Smooth muscle cell (in vitro differentiated cells): ENCODE results near the gene PCDHA1. TPM values are rescaled to one million over a fixed set of nuclear protein-coding genes. Genes with fewer than 3 reads are reported as not detected.
"Not testable (repeated sequence)": the region's sequence is repeated elsewhere in the genome, so short reads cannot be mapped to it uniquely, and the experiment has no call there.

ENCODE experiments used
- DNase-seq: peaks from one replicate; lab custom pipeline; 2025; ENCODE audit not compliant: unreplicated experiment; lab: John Stamatoyannopoulos, UW
- H2AFZ ChIP-seq: fragments of 200-600 bp; sonication (generic); 2 replicates; pipeline ENCODE4 v1.6.0; 2016; ENCODE audit warnings: antibody characterized with exemption, low read depth, mild to moderate bottlenecking
- H3F3A ChIP-seq: fragments of 200-600 bp; sonication (generic); 2 replicates; pipeline ENCODE4 v1.6.0; 2017; ENCODE audit warnings: antibody characterized with exemption, low read depth
- H3K27ac ChIP-seq: fragments of 200-600 bp; sonication (generic); 2 replicates; pipeline ENCODE4 v1.5.1; 2016; ENCODE audit warnings: low read depth, mild to moderate bottlenecking
- H3K27me3 ChIP-seq: fragments of 200-600 bp; sonication (generic); 2 replicates; pipeline ENCODE4 v1.6.1; 2016; ENCODE audit warnings: low read depth, mild to moderate bottlenecking
- H3K36me3 ChIP-seq: fragments of 200-600 bp; sonication (generic); 2 replicates; pipeline ENCODE4 v1.5.1; 2016; ENCODE audit warnings: low read depth
- H3K4me1 ChIP-seq: fragments of 200-600 bp; sonication (generic); 2 replicates; pipeline ENCODE4 v1.5.1; 2016; ENCODE audit warnings: low read depth
- H3K4me2 ChIP-seq: fragments of 200-600 bp; sonication (generic); 2 replicates; pipeline ENCODE4 v1.6.0; 2016; ENCODE audit warnings: mild to moderate bottlenecking
- H3K4me3 ChIP-seq: fragments of 200-600 bp; sonication (generic); 2 replicates; pipeline ENCODE4 v1.5.1; 2016; ENCODE audit warnings: mild to moderate bottlenecking
- H3K79me2 ChIP-seq: fragments of 200-600 bp; sonication (generic); 2 replicates; pipeline ENCODE4 v1.6.0; 2016; ENCODE audit warnings: low read depth, mild to moderate bottlenecking
- H3K9ac ChIP-seq: fragments of 200-600 bp; sonication (generic); 2 replicates; pipeline ENCODE4 v1.6.0; 2016; ENCODE audit warnings: low read depth
- H3K9me3 ChIP-seq: fragments of 200-600 bp; sonication (generic); replicated peaks from 2 replicates; pipeline ENCODE4 v1.5.1; 2016; ENCODE audit warnings: low read depth
- H4K20me1 ChIP-seq: fragments of 200-600 bp; sonication (generic); 2 replicates; pipeline ENCODE4 v1.6.0; 2016; ENCODE audit warnings: low read depth
- whole genome bisulfite sequencing: methylation state at CpG from one replicate; pipeline ENCODE4 v1.1.7; 2016; ENCODE audit warnings: low lambda C conversion rate; 5-methylcytosine and 5-hydroxymethylcytosine counted together
- polyA plus RNA-seq: library from polyadenylated mRNA; unstranded; fragments of >200 nt; fragmentation: Nextera tagmentation; extraction: Ambion mirVana; gene quantifications from 2 replicates; pipeline ENCODE4 v1.2.1, GENCODE V29; 2016
- total RNA-seq: library from RNA; depleted of rRNA; stranded (reverse); fragments of >200 nt; gene quantifications from 2 replicates; pipeline ENCODE4 v1.2.3, GENCODE V29; 2014
- TF ChIP-seq, protein P1 (sequence below): fragments of 200-600 bp; sonication (generic); IDR thresholded peaks from 2 replicates; pipeline ENCODE4 v1.5.1; 2017; ENCODE audit warnings: borderline replicate concordance, mild to moderate bottlenecking, antibody characterized with exemption; ENCODE audit not compliant: insufficient read depth, poor library complexity, severe bottlenecking

The PCDHA1 gene
- total and polyA plus RNA-seq, 2 experiments from 2014 or later = not detected

DNA sequence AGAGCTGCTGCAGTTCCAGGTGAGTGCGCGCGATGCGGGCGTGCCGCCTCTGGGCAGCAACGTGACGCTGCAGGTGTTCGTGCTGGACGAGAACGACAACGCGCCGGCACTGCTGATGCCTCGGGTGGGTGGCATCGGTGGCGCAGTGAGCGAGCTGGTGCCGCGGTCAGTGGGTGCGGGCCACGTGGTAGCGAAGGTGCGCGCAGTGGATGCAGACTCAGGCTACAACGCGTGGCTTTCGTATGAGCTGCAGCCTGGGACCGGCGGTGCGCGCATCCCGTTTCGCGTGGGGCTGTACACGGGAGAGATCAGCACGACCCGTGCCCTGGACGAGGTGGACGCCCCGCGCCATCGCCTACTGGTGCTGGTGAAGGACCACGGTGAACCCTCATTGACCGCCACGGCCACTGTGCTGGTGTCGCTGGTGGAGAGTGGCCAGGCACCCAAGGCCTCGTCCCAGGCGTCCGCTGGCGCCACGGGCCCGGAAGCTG is 16.9 kb downstream of the PCDHA1 start:
- H3K36me3 ChIP-seq = peaks cover 8% of the 10 kb centered on the region
- no peak overlapping the region for H3K9ac ChIP-seq
- no peaks in the 10 kb centered on the region for H4K20me1 ChIP-seq
- H2AFZ ChIP-seq = no peak overlapping the region
- H3F3A ChIP-seq = no peaks in the 10 kb centered on the region
- no peak overlapping the region for H3K4me3 ChIP-seq
- no peaks in the 10 kb centered on the region for H3K27me3 ChIP-seq
- TF ChIP-seq, protein P1, sequence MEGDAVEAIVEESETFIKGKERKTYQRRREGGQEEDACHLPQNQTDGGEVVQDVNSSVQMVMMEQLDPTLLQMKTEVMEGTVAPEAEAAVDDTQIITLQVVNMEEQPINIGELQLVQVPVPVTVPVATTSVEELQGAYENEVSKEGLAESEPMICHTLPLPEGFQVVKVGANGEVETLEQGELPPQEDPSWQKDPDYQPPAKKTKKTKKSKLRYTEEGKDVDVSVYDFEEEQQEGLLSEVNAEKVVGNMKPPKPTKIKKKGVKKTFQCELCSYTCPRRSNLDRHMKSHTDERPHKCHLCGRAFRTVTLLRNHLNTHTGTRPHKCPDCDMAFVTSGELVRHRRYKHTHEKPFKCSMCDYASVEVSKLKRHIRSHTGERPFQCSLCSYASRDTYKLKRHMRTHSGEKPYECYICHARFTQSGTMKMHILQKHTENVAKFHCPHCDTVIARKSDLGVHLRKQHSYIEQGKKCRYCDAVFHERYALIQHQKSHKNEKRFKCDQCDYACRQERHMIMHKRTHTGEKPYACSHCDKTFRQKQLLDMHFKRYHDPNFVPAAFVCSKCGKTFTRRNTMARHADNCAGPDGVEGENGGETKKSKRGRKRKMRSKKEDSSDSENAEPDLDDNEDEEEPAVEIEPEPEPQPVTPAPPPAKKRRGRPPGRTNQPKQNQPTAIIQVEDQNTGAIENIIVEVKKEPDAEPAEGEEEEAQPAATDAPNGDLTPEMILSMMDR = no peak
- no peaks in the 10 kb centered on the region for H3K79me2 ChIP-seq
- no peak overlapping the region for H3K27ac ChIP-seq
- peaks cover 7% of the 10 kb centered on the region for H3K9me3 ChIP-seq
- 98% methylated on average over 34 of the region's 53 CpGs for WGBS
- no peak overlapping the region for H3K4me2 ChIP-seq
- H3K4me1 ChIP-seq = no peaks in the 10 kb centered on the region
- no peak for DNase-seq

DNA sequence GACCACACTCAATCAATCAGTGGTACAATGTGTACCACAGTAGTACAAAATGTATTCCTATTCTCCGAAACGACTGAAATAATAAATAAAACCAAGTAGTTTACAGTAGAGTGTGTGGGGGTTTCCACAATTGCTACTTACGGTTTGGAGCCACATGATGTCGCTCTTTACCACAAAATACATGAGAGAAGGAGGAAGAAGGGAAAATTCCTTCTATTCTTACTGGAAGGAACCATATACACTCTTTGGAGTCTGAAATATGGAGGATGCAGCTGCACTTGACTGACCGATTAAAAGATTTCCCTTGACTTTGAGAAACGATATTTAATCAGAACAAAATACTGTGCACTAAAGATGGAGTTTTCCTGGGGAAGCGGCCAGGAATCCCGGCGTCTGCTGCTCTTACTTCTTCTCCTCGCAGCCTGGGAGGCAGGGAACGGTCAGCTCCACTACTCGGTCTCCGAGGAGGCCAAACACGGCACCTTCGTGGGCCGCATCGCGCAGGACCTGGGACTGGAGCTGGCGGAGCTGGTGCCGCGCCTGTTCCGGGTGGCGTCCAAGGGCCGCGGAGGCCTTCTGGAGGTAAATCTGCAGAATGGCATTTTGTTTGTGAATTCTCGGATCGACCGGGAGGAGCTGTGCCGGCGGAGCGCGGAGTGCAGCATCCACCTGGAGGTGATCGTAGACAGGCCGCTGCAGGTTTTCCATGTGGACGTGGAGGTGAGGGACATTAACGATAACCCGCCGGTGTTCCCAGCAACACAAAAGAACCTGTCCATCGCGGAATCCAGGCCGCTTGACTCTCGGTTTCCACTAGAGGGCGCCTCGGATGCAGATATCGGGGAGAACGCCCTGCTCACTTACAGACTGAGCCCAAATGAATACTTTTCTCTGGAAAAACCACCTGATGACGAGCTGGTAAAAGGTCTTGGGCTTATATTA is 21.2 kb downstream of the PCDHA1 start, which contains the start of gene PCDHA4:
PCDHA4 (plus strand) TSS at position 235 of the 942 bp plus-strand sequence.
- H3K9me3 ChIP-seq = no peaks in the 10 kb centered on the region
- WGBS = 2% methylated on average over 47 of the region's 47 CpGs
- DNase-seq = peak; percentile 12
- H2AFZ ChIP-seq = peak within 1 kb of the TSS; percentile 100
- no peaks in the 10 kb centered on the region for H3K27me3 ChIP-seq
- H3K4me2 ChIP-seq = peak within 1 kb of the TSS; percentile 88
- no peaks in the 10 kb centered on the region for H3F3A ChIP-seq
- H3K79me2 ChIP-seq = no peaks in the 10 kb centered on the region
- peak within 1 kb of the TSS; percentile 72 for H3K9ac ChIP-seq
- H4K20me1 ChIP-seq = no peaks in the 10 kb centered on the region
- peak within 1 kb of the TSS; percentile 32 for H3K27ac ChIP-seq
- H3K4me3 ChIP-seq = peak within 1 kb of the TSS; percentile 76
- no peaks in the 10 kb centered on the region for H3K4me1 ChIP-seq
- no peaks in the 10 kb centered on the region for H3K36me3 ChIP-seq
- TF ChIP-seq, protein P1 = peak; percentile 69

DNA sequence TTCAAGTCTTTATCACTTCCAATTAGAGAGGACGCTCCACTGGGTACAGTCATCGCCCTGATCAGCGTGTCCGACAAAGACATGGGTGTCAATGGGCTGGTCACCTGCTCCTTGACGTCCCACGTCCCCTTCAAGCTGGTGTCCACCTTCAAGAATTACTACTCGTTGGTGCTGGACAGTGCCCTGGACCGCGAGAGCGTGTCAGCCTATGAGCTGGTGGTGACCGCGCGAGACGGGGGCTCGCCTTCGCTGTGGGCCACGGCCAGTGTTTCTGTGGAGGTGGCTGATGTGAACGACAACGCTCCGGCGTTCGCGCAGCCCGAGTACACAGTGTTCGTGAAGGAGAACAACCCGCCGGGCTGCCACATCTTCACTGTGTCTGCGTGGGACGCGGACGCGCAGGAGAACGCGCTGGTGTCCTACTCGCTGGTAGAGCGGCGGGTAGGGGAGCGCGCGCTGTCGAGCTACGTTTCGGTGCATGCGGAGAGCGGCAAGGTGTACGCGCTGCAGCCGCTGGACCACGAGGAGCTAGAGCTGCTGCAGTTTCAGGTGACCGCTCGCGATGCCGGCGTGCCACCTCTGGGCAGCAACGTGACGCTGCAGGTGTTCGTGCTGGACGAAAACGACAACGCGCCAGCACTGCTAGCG is 22.4 kb downstream of the PCDHA1 start:
- peak overlapping the region; percentile 76 for H3K4me3 ChIP-seq
- H3K9me3 ChIP-seq, H3K4me2 ChIP-seq, H2AFZ ChIP-seq, H3K27me3 ChIP-seq, H4K20me1 ChIP-seq, H3K79me2 ChIP-seq, DNase-seq, H3K4me1 ChIP-seq, H3K9ac ChIP-seq, H3F3A ChIP-seq, H3K36me3 ChIP-seq, H3K27ac ChIP-seq: not testable (repeated sequence)
- WGBS = 98% methylated on average over 62 of the region's 62 CpGs

DNA sequence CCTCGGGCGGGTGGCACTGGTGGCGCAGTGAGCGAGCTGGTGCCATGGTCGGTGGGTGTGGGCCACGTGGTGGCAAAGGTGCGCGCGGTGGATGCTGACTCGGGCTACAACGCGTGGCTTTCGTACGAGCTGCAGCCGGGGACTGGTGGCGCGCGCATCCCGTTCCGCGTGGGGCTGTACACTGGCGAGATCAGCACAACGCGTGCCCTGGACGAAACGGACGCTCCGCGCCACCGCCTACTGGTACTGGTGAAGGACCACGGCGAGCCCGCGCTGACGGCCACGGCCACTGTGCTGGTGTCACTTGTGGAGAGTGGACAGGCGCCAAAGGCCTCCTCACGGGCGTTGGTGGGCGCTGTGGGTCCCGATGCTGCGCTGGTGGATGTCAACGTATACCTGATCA is 22.9 kb downstream of the PCDHA1 start:
- Histone ChIP-seq H3K36me3 (no peaks in the 10 kb centered on the region), H3K9ac (no peak overlapping the region), H3K27ac (no peak overlapping the region), H3K9me3 (no peaks in the 10 kb centered on the region), H4K20me1 (no peaks in the 10 kb centered on the region), H3F3A (no peaks in the 10 kb centered on the region), H3K27me3 (no peaks in the 10 kb centered on the region), H2AFZ (no peak overlapping the region), H3K4me1 (no peaks in the 10 kb centered on the region), H3K4me2 (no peak overlapping the region), H3K79me2 (no peaks in the 10 kb centered on the region), H3K4me3 (no peak overlapping the region)
- TF ChIP-seq, protein P1 = no peak
- no peak for DNase-seq
- over 99% methylated on average over 40 of the region's 43 CpGs for WGBS
